Thymus (tissue), 11 donors: ENCODE measurements around the gene PRR20B. TPM values are rescaled to one million over a fixed set of nuclear protein-coding genes. Genes with fewer than 3 reads are reported as not detected.
"Not testable (repeated sequence)": the region's sequence is repeated elsewhere in the genome, so short reads cannot be mapped to it uniquely, and the experiment has no call there.

Experiments
- DNase-seq, 9 donors: peaks; one replicate each; pipeline ENCODE4 v3.0.0-alpha.2; 2013; ENCODE audit warnings: low spot score in 9 of 9, low read depth in 6 of 9, missing footprints in 1 of 9
- H3K27ac ChIP-seq, 2 donors: one replicate each; pipeline ENCODE4 v1.5.1; 2013; ENCODE audit warnings: control low read depth in 1 of 2, low read depth in 1 of 2, low read length in 1 of 2, mild to moderate bottlenecking in 1 of 2, moderate library complexity in 1 of 2
- H3K27me3 ChIP-seq, 2 donors: one replicate each; pipeline ENCODE4 v1.5.1; 2013; ENCODE audit warnings: low read length in 1 of 2; ENCODE audit not compliant: control insufficient read depth in 2 of 2, insufficient read depth in 1 of 2
- H3K36me3 ChIP-seq, 2 donors: one replicate each; pipeline ENCODE4 v1.5.1; 2013; ENCODE audit warnings: low read length in 1 of 2, mild to moderate bottlenecking in 1 of 2, moderate library complexity in 1 of 2; ENCODE audit not compliant: control insufficient read depth in 2 of 2, insufficient read depth in 2 of 2
- H3K4me1 ChIP-seq, 2 donors: one replicate each; pipeline ENCODE4 v1.5.1; 2013; ENCODE audit warnings: low read length in 2 of 2; ENCODE audit not compliant: control insufficient read depth in 2 of 2, insufficient read depth in 2 of 2
- H3K4me3 ChIP-seq, 2 donors: one replicate each; pipeline ENCODE4 v1.5.1; 2013; ENCODE audit warnings: low read length in 2 of 2, control low read depth in 1 of 2, mild to moderate bottlenecking in 1 of 2
- H3K9me3 ChIP-seq, 2 donors: one replicate each; pipeline ENCODE4 v1.5.1; 2013; ENCODE audit warnings: low read length in 1 of 2, mild to moderate bottlenecking in 1 of 2; ENCODE audit not compliant: control insufficient read depth in 2 of 2, insufficient read depth in 1 of 2
- WGBS: extraction: QIAGEN DNeasy Blood & Tissue Kit; methylation state at CpG from one replicate; pipeline ENCODE4 v1.1.7; 2013; 5-methylcytosine and 5-hydroxymethylcytosine counted together
- polyA plus RNA-seq: library from polyadenylated mRNA; stranded (reverse); fragments of 200-250 nt; gene quantifications from one replicate; pipeline ENCODE4 v1.2.3, GENCODE V29; 2013
- total RNA-seq: library from RNA; stranded (reverse); fragments of 120-200 nt; gene quantifications from one replicate; pipeline ENCODE4 v1.2.4, GENCODE V29; 2013
- donor health status: healthy.

Gene PRR20B
- total and polyA plus RNA-seq, 2 donors = not detected

DNA sequence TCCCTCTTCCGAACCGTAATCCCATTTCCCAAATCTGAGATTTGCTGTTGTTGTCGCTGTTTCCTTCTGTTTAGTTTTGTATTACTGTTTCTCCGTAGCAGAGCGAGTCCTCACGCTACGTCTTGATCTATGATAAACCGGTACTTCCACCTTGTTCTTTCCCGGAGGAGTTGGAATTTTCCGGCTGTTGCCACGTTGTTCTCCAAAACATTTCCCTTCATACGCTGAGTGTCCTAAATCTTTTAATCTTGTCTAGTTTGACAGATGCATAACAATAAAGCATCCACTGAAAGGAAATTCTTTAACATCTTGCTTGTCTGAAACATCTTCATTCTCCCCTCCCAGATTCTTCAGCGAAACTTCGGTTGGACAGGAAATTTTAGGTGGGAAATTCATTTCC lies 818 bp downstream of the PRR20B start:
- not testable (repeated sequence) for H3K27ac ChIP-seq, H3K36me3 ChIP-seq, H3K9me3 ChIP-seq, H3K4me3 ChIP-seq, H3K27me3 ChIP-seq, H3K4me1 ChIP-seq, DNase-seq
- WGBS = 96% methylated on average over 6 of the region's 14 CpGs

DNA sequence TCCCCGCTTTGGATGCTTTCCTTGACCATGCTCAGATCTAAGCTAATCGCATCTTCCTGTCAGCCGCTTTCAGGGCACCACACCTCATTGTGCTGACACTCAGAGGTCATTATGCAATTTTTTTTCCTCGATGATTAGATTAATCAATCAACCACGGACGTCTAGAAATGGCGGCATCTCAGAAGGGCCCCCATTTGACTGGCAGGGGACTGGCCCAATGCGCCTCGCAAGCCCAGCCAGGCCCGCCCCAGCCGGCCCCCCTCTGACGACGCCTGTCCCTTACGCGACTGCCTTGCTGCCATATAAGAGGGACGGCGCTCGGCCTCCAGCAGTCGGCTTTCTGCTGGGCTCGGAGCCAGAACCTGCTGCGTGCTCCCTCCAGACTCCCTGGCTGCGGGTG lies 6.5 kb downstream of the PRR20B start, which contains the start of gene PRR20C:
Gene PRR20C (plus strand): TSS at position 301 of the 400 bp plus-strand sequence. CDS start 387 bp downstream, outside the sequence.
- H3K27ac ChIP-seq, H3K36me3 ChIP-seq, H3K4me1 ChIP-seq, H3K4me3 ChIP-seq, H3K9me3 ChIP-seq, H3K27me3 ChIP-seq, DNase-seq: not testable (repeated sequence)
- no CpG with 5 or more reads among the region's 22 CpGs for WGBS

DNA sequence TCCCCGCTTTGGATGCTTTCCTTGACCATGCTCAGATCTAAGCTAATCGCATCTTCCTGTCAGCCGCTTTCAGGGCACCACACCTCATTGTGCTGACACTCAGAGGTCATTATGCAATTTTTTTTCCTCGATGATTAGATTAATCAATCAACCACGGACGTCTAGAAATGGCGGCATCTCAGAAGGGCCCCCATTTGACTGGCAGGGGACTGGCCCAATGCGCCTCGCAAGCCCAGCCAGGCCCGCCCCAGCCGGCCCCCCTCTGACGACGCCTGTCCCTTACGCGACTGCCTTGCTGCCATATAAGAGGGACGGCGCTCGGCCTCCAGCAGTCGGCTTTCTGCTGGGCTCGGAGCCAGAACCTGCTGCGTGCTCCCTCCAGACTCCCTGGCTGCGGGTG lies 13.0 kb downstream of the PRR20B start, which contains the start of gene PRR20D:
Gene PRR20D (plus strand): TSS at position 301 of the 400 bp plus-strand sequence. CDS start 387 bp downstream, outside the sequence.
- H3K36me3 ChIP-seq, H3K4me1 ChIP-seq, H3K27ac ChIP-seq, DNase-seq, H3K9me3 ChIP-seq, H3K27me3 ChIP-seq, H3K4me3 ChIP-seq: not testable (repeated sequence)
- no CpG with 5 or more reads among the region's 22 CpGs for WGBS

DNA sequence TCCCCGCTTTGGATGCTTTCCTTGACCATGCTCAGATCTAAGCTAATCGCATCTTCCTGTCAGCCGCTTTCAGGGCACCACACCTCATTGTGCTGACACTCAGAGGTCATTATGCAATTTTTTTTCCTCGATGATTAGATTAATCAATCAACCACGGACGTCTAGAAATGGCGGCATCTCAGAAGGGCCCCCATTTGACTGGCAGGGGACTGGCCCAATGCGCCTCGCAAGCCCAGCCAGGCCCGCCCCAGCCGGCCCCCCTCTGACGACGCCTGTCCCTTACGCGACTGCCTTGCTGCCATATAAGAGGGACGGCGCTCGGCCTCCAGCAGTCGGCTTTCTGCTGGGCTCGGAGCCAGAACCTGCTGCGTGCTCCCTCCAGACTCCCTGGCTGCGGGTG lies 19.6 kb downstream of the PRR20B start, which contains the start of gene PRR20E:
Gene PRR20E (plus strand): TSS at position 301 of the 400 bp plus-strand sequence. CDS start 387 bp downstream, outside the sequence.
- H3K27ac ChIP-seq, H3K4me3 ChIP-seq, H3K9me3 ChIP-seq, H3K27me3 ChIP-seq, DNase-seq, H3K4me1 ChIP-seq, H3K36me3 ChIP-seq: not testable (repeated sequence)
- WGBS = no CpG with 5 or more reads among the region's 22 CpGs

DNA sequence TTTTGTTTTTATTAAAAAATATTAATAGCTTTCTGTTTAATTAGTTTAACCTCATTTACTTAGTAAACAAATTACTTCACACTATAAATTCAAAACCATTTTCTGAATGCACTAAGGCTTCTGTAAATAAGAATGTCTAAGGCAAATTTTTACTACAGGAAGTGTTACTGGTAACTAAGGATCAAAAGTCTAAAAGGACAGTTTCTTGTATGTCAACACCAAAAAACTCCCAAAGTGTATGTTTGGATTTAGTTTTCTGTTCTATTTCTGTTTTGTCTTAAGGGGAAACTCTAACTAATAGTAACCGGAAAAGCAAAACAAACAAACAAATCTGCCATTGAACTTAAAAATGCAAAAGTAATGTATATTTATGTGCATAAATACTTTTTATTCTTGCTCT lies 44.4 kb downstream of the PRR20B start:
- DNase-seq = no peak
- Histone ChIP-seq H3K9me3 (no peaks in the 10 kb centered on the region), H3K36me3 (no peaks in the 10 kb centered on the region), H3K27ac (no peak overlapping the region), H3K4me1 (no peaks in the 10 kb centered on the region), H3K27me3 (no peaks in the 10 kb centered on the region), H3K4me3 (no peak overlapping the region)
- WGBS = 94% methylated on average over 1 of the region's 1 CpG

Other genes with a start within 250 kb of the PRR20B start
- not detected for gene PRR20A, start 6.6 kb upstream of the PRR20B start, total RNA-seq
- gene PRR20A, start 6.6 kb upstream of the PRR20B start, polyA plus RNA-seq = not detected
- gene PRR20C, start 6.6 kb downstream of the PRR20B start, total RNA-seq = not detected
- 0.02 TPM for gene PRR20C, start 6.6 kb downstream of the PRR20B start, polyA plus RNA-seq
- gene PRR20D, start 13.1 kb downstream of the PRR20B start, total RNA-seq = not detected
- not detected for gene PRR20D, start 13.1 kb downstream of the PRR20B start, polyA plus RNA-seq
- gene PRR20E, start 19.7 kb downstream of the PRR20B start, total RNA-seq = not detected
- gene PRR20E, start 19.7 kb downstream of the PRR20B start, polyA plus RNA-seq = not detected